Astrocyte (in vitro differentiated cells and primary cell): ENCODE data around the gene CD151.

Source experiments
- EZH2 ChIP-seq: IDR thresholded peaks from 2 replicates; pipeline ENCODE4 v1.6.1; 2012; ENCODE audit warnings: mild to moderate bottlenecking, low read length, inconsistent platforms; ENCODE audit not compliant: insufficient read depth
- TF ChIP-seq, protein P1 (sequence below): IDR thresholded peaks from 2 replicates; pipeline ENCODE4 v1.5.1; 2011; ENCODE audit warnings: low read depth, mild to moderate bottlenecking, inconsistent platforms, low read length, moderate library complexity; ENCODE audit not compliant: insufficient read depth

DNA sequence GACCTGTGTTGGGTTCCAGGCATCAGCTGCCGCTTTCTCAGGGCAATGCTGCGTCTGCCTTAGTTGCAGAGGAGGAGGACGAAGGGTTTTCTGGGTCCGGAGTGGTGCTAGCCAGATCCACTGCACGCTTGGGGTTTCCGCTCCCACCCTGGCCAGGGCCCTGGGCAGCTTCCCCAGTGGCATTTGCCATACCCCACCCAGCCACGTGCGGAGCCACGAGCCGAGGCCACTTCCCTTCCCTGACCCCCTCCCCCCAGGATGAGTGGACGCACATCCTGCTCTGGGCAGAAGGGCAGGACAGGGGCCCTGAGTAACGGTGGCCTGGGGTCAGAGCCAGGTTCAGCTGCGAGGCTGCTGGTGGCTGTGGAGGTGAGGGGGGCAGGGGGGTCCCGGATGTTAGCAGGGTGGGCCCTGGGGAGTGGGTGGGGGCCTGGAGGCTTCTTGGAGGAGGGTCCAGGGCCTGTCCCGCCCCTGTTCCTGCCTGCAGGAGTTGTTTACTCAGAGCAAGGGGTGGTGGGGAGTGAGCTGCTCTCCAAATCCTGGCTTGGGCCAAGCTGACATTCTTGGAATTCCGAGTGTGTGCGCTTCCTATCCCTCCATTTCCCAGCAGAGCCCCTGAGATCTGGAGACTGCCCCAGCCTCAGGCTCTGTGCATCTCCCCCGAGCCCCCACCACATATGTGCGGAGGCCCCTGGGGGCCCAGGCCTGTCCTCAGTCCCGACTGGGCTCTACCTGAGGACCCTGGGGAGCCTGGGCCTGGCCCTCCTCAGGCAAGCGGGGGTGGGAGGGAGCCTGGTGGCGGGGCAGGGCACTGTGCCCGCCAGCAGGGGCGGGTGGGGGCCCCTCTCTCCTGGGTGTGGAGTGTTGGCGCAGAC, 11.3 kb downstream of the CD151 start:
- TF ChIP-seq, protein P1, sequence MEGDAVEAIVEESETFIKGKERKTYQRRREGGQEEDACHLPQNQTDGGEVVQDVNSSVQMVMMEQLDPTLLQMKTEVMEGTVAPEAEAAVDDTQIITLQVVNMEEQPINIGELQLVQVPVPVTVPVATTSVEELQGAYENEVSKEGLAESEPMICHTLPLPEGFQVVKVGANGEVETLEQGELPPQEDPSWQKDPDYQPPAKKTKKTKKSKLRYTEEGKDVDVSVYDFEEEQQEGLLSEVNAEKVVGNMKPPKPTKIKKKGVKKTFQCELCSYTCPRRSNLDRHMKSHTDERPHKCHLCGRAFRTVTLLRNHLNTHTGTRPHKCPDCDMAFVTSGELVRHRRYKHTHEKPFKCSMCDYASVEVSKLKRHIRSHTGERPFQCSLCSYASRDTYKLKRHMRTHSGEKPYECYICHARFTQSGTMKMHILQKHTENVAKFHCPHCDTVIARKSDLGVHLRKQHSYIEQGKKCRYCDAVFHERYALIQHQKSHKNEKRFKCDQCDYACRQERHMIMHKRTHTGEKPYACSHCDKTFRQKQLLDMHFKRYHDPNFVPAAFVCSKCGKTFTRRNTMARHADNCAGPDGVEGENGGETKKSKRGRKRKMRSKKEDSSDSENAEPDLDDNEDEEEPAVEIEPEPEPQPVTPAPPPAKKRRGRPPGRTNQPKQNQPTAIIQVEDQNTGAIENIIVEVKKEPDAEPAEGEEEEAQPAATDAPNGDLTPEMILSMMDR, result no peak
- TF ChIP-seq EZH2, result no peak
